ENCODE data around the gene FGD6.
"Not testable (repeated sequence)": the region's sequence is repeated elsewhere in the genome, so short reads cannot be mapped to it uniquely, and the experiment has no call there.

The FGD6 gene

GRCh38 chr12:95099270-95099790 is 117.9 kb downstream of the FGD6 start:
- Histone ChIP-seq H2AFZ (no peak overlapping the region), H3K79me2 (no peaks in the 10 kb centered on the region), H3K4me1 (no peaks in the 10 kb centered on the region), H3K4me2 (ENCODE audit: low read length) (no peak overlapping the region), H3K9me3 (ENCODE audit: control insufficient read depth, low read length) (no peaks in the 10 kb centered on the region), H3K27me3 (ENCODE audit: control insufficient read depth, insufficient read depth, low read length) (no peaks in the 10 kb centered on the region), H3K36me3 (ENCODE audit: control insufficient read depth, insufficient read depth, low read length) (no peaks in the 10 kb centered on the region), H3K9ac (no peak overlapping the region), H3K4me3 (ENCODE audit: low read depth, low read length) (no peak overlapping the region), H3K27ac (no peak overlapping the region)
- no peak for TF ChIP-seq CTCF (IDR thresholded peaks at IDR 0.05)

GRCh38 chr12:95096852-95097251 is 120.4 kb downstream of the FGD6 start:
- no peak overlapping the region for H3K4me2 ChIP-seq (ENCODE audit: low read length)
- no peaks in the 10 kb centered on the region for H3K9me3 ChIP-seq (ENCODE audit: control insufficient read depth, low read length)
- H2AFZ ChIP-seq = no peak overlapping the region
- H3K4me1 ChIP-seq = no peaks in the 10 kb centered on the region
- H3K27ac ChIP-seq = no peak overlapping the region
- no peak overlapping the region for H3K9ac ChIP-seq
- H3K36me3 ChIP-seq (ENCODE audit: control insufficient read depth, insufficient read depth, low read length) = no peaks in the 10 kb centered on the region
- no peaks in the 10 kb centered on the region for H3K27me3 ChIP-seq (ENCODE audit: control insufficient read depth, insufficient read depth, low read length)
- no peak overlapping the region for H3K4me3 ChIP-seq (ENCODE audit: low read depth, low read length)
- no peak for TF ChIP-seq CTCF (IDR thresholded peaks at IDR 0.05)
- no peaks in the 10 kb centered on the region for H3K79me2 ChIP-seq

DNA sequence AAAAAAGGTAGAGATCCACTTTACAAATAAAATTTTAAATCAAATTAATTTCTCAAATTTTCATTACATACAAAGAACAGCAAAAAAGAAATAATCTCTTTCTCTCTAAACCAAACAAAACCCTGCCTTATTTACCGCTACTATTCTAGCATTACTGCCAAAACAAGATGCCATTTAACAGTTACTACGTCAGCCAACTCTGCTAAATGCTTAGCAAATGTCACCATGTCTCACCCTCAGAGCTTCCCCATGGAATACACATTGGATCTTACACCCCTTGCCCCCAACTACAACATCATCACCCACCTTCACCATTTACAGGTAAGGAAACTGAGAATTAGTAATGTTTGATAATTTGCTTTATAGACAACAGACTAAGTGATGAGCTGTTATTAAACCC is 120.9 kb downstream of the FGD6 start:
- Histone ChIP-seq H3K4me3 (ENCODE audit: low read depth, low read length) (no peak overlapping the region), H3K79me2 (no peaks in the 10 kb centered on the region), H3K4me1 (no peaks in the 10 kb centered on the region), H3K9ac (no peak overlapping the region), H3K4me2 (ENCODE audit: low read length) (no peak overlapping the region), H3K9me3 (ENCODE audit: control insufficient read depth, low read length) (no peaks in the 10 kb centered on the region), H3K36me3 (ENCODE audit: control insufficient read depth, insufficient read depth, low read length) (no peaks in the 10 kb centered on the region), H3K27ac (no peak overlapping the region), H2AFZ (no peak overlapping the region), H3K27me3 (ENCODE audit: control insufficient read depth, insufficient read depth, low read length) (no peaks in the 10 kb centered on the region)
- TF ChIP-seq CTCF (IDR thresholded peaks at IDR 0.05) = no peak

DNA sequence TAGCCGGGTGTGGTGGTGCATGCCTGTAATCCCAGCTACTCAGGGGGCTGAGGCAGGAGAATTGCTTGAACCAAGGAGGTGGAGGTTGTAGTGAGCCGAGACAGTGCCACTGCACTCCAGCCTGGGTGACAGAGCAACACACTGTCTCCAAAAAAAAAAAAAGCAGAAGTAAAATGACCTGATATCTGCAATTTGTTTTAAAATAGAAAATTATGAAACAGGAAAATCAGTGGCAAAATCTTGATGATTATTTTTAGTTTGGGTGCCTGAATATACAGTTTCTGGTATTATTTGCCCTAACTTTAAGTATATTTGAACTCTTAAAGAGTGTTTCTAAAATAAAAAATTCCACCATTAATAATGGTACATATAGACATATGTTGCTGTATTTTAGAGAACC is 121.4 kb downstream of the FGD6 start:
- H3K9me3 ChIP-seq (ENCODE audit: control insufficient read depth, low read length); H3K79me2 ChIP-seq; H2AFZ ChIP-seq; H3K27me3 ChIP-seq (ENCODE audit: control insufficient read depth, insufficient read depth, low read length); H3K27ac ChIP-seq; H3K4me3 ChIP-seq (ENCODE audit: low read depth, low read length); H3K4me2 ChIP-seq (ENCODE audit: low read length); H3K4me1 ChIP-seq; H3K9ac ChIP-seq; H3K36me3 ChIP-seq (ENCODE audit: control insufficient read depth, insufficient read depth, low read length): not testable (repeated sequence)

- no peak overlapping the region for H3K4me3 ChIP-seq (ENCODE audit: low read depth, low read length)
- H3K4me2 ChIP-seq (ENCODE audit: low read length) = no peak overlapping the region
- no peaks in the 10 kb centered on the region for H3K9me3 ChIP-seq (ENCODE audit: control insufficient read depth, low read length)
- no peak for TF ChIP-seq CTCF (IDR thresholded peaks at IDR 0.05)
- H3K9ac ChIP-seq = no peak overlapping the region
- H2AFZ ChIP-seq = no peak overlapping the region
- H3K79me2 ChIP-seq = no peaks in the 10 kb centered on the region
- no peaks in the 10 kb centered on the region for H3K36me3 ChIP-seq (ENCODE audit: control insufficient read depth, insufficient read depth, low read length)
- no peaks in the 10 kb centered on the region for H3K27me3 ChIP-seq (ENCODE audit: control insufficient read depth, insufficient read depth, low read length)
- H3K27ac ChIP-seq = no peak overlapping the region
- peaks cover 4% of the 10 kb centered on the region for H3K4me1 ChIP-seq
Observed at GRCh38 chr12:95089462-95089861, 127.8 kb downstream of the FGD6 start.

All from parathyroid adenoma (tissue), 2 donors.